A204.1 (cell line): Measurements from ENCODE around the gene ETV2.
"Not testable (repeated sequence)": the region's sequence is repeated elsewhere in the genome, so short reads cannot be mapped to it uniquely, and the experiment has no call there.

Experiments
- FAIRE-seq: peaks from 2 replicates; lab custom pipeline; 2012; peaks lifted over from hg19 to GRCh38; lab: Jason Lieb, UNC

The ETV2 gene

DNA sequence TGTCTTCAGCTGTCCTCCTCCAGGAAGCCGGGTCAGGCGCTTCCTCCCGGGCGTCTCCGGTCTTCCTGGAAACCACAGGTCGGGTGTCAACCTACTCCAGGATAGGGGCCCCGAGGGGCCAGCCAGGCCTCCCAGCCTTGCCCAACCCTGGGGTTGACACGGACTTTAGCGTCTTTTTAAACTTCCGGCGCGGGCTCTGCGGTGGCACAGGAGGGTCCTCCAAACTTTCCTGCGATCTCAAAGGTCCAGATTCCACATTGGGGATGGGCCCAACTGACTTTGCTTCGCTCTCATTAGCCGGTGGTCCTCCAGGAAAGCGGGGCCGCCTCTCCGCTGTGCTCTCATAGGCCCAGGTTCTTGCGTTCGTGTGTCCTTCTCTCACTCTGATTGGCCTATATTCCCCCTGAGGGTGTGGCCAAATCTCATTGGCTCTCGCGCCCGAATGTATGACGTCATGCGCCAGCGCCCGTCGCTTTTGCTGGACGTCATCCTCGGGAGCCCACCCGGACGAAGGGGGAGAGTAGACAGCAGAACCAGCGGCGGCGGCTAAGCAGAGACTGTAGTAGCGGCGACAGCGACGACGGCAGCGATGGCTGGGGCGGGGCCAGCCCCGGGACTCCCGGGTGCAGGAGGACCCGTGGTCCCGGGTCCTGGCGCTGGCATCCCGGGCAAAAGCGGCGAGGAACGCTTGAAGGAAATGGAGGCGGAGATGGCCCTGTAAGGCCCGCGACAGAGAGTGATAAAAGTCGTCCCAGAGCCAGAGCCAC, 12.8 kb upstream of the ETV2 start, which contains the start of gene RBM42:
TSS of gene RBM42 (plus strand) at position 472 of the 767 bp plus-strand sequence. CDS start at position 590, 118 bp downstream.
- FAIRE-seq, result peak; percentile 99

DNA sequence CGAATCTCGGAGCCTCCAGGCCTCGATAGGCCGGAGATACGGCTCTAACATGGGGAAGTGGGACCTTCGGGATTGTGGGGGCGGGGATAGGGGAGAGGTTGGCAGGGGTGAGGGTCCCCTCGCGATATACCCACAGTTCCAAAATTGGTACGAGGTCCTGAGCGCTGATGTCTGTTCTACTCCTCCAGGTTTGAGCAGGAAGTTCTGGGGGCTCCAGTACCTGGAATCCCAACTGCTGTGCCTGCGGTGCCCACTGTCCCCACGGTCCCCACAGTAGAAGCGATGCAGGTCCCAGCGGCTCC, 12.3 kb upstream of the ETV2 start:
- FAIRE-seq, result no peak

DNA sequence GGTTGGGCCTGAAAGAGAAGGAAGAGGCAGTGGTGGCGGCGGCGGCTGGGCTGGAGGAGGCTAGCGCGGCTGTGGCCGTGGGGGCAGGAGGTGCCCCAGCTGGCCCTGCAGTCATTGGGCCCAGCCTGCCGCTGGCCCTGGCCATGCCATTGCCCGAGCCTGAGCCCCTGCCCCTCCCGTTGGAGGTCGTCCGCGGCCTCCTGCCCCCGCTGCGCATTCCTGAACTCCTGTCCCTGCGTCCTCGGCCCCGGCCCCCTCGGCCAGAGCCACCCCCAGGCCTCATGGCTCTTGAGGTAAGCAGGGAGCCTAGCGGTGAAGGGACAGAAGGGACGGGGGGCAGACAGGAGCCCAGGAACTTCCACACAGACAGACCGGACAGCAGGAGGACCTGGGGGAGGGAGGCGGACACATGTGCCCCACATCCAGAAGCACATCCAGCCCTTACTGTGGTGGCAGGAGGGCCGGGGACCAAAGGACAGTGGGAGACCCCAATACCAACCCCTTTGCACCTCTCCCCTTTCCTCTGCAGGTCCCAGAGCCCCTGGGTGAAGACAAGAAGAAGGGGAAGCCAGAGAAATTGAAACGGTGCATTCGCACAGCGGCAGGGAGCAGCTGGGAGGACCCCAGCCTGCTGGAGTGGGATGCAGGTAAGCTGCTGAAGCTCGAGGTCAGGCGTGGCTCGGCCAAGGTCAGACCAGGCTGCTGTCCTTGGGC, 7.7 kb upstream of the ETV2 start:
- no peak for FAIRE-seq

DNA sequence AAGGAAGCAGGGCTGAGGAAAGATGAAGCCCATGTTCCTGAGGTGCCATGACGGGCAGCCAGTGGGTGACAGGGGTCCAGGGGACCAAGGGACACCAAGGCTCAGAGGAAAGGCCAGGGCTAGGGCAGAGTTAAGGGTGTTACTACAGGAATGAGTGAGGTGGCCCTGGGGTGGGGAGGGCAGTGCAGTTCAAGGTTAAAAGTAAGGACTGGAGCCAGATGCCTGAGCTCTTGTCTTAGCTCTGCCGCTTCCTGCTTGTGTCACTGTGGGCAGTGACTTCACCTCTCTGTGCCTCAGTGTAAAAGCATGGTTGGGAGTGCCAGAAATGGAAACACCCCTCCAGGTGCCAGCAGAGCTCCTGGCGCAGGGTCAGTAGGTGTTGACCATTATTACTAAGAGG, 4.9 kb upstream of the ETV2 start:
- no peak for FAIRE-seq

DNA sequence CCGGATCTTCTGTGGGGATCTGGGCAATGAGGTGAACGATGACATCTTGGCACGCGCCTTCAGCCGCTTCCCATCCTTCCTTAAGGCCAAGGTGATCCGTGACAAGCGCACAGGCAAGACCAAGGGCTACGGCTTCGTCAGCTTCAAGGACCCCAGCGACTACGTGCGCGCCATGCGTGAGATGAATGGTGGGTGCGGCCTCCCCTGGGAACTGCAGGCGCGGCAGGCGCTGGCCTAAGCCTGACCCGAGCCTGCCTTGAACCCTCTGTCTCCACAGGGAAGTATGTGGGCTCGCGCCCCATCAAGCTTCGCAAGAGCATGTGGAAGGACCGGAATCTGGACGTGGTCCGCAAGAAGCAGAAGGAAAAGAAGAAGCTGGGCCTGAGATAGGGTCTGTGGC, 4.4 kb upstream of the ETV2 start:
- FAIRE-seq, result no peak

DNA sequence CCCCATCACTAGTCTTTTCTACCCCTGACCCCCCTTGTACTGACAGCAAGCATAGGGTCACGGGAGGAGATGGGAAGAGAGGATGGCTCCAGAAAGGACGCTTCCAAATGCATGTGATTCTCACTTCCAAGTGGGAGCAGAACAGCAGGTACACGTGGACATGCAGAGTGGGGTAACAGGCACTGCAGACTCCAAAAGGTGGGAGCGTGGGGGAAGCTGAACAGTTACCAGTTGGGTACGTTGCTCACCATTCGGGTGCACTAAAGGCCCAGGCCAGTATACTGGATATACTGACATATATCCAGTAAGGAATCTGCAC, 2.3 kb upstream of the ETV2 start:
- FAIRE-seq, result no peak

DNA sequence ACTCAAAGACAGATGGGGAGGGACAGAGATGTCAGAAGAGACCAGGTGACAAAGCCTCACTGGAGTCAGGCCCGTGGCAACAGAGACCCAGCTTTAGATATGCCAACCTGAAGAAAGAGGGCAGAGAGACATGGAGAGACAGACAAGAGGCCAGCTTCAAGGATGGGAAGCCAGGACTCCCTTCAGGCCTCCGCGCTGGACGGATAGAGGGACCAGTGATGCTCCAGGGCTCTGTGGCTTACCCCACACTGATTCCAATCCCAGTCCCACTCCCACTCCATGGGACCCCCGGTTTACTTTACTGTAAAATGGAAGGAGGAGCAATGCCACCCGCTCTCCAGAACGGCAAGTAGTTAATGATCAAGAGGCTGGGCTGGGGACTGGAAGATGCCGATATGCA, 1.7 kb upstream of the ETV2 start:
- no peak for FAIRE-seq

DNA sequence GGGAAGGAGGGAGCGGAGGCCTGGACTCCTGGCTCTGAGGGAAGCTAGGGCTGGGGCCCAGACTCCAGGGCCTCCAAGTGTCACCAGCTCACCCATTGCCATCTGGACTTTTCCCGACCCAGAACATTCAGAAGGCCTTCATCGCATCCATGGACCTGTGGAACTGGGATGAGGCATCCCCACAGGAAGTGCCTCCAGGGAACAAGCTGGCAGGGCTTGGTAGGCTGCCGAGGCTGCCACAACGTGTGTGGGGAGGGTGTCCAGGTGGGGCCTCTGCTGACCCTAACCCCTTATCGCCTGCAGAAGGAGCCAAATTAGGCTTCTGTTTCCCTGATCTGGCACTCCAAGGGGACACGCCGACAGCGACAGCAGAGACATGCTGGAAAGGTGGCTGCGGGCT, 767 bp downstream of the ETV2 start:
- FAIRE-seq, result no peak

DNA sequence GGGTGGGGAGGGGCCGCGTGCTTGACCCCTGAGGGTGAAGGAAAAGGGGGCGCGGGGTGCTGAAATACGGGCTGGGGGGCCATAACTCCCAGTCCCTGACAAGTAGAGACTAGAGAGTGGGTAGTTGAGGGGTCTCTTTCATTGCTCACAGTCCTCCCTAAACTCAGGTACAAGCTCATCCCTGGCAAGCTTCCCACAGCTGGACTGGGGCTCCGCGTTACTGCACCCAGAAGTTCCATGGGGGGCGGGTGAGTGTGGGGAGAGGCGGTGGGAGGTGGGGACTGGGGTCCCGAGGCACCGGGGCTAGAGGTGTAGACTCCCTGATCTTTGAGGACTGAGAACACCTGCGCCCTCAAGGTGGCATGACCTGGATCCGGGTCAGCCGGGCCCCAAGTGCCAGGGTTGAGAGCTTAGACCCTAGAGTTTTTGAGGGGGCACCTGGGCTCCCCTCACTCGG, 1.3 kb downstream of the ETV2 start:
- FAIRE-seq, result no peak

DNA sequence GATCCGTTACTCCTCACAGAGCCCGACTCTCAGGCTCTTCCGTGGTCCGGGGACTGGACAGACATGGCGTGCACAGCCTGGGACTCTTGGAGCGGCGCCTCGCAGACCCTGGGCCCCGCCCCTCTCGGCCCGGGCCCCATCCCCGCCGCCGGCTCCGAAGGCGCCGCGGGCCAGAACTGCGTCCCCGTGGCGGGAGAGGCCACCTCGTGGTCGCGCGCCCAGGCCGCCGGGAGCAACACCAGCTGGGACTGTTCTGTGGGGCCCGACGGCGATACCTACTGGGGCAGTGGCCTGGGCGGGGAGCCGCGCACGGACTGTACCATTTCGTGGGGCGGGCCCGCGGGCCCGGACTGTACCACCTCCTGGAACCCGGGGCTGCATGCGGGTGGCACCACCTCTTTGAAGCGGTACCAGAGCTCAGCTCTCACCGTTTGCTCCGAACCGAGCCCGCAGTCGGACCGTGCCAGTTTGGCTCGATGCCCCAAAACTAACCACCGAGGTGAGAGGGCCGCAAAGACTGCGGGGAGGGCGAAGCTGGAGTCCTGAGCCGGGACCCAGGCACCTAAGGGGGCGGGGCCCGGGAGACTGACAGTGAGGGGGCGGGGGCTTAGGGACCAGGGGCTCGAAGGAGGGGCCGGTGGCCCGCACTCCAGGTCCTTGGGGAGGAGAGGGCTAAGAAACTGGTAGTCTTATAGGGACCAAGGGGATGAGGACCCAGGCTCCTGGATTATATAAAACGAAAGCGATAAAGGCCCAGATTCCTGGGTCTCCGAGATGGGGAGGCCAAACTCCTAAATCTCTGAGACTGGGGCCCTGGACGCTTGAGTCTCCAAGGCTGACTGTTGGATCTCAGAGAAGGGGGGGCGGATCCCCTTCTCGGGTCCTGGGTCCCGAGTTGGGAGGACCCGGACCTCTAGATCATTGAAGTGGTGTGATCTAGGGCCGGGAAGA, 2.0 kb downstream of the ETV2 start:
- no peak for FAIRE-seq

DNA sequence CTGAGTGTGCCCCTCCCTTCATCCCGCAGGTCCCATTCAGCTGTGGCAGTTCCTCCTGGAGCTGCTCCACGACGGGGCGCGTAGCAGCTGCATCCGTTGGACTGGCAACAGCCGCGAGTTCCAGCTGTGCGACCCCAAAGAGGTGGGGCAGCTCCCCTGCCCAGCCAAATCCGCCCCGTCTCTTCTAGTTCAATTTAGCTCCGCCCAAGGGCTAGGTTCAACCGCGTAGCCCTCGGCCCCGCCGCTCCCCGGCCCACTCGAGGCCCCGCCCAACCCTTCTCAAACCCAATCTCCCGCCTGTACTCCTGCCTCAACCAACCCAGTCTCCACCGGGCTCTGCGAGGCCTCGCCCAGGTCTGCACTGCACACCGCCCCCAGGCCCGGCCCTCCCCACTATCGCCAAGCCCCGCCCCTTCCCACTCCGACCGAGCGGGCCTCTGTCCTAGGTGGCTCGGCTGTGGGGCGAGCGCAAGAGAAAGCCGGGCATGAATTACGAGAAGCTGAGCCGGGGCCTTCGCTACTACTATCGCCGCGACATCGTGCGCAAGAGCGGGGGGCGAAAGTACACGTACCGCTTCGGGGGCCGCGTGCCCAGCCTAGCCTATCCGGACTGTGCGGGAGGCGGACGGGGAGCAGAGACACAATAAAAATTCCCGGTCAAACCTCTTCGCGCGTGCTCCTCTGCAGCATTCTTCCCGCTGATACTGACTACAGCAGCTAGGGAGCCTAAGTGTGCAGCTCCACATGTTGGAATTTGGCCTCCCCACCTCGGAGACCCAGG, 2.9 kb downstream of the ETV2 start:
- FAIRE-seq, result peak; percentile 96

DNA sequence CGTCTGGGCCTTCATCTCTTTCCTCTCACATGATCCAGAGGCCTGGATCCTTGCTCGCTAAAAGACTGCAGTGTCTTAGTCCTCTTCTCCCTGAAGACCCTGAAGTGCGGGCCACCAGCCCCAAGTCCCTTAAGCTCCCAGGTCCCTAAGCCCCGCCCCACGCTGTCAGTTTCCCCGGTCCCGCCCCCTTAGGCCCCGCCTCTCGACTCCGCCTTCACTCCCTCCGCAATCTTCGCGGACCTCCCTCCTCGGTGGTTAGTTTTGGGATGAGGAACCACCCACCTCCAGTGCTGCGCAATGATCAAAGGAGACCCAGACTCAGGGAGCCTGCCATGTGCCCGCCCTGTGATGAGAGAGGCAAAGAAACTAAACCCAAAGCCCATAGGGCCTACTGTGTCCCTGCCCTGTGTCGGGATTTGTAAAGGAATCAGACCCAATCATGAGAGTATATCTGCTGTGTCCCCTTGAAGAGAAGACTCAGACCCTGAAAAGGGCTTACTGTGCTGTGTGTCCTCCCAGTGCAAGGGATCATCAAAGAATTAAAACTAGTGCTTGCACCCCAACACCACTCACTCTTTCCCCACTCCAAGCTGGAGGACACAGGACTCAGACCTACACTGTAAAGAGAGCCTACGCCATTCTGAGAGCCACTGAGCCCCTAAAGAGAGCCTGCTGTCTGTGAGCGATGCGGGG, 3.6 kb downstream of the ETV2 start:
- no peak for FAIRE-seq

DNA sequence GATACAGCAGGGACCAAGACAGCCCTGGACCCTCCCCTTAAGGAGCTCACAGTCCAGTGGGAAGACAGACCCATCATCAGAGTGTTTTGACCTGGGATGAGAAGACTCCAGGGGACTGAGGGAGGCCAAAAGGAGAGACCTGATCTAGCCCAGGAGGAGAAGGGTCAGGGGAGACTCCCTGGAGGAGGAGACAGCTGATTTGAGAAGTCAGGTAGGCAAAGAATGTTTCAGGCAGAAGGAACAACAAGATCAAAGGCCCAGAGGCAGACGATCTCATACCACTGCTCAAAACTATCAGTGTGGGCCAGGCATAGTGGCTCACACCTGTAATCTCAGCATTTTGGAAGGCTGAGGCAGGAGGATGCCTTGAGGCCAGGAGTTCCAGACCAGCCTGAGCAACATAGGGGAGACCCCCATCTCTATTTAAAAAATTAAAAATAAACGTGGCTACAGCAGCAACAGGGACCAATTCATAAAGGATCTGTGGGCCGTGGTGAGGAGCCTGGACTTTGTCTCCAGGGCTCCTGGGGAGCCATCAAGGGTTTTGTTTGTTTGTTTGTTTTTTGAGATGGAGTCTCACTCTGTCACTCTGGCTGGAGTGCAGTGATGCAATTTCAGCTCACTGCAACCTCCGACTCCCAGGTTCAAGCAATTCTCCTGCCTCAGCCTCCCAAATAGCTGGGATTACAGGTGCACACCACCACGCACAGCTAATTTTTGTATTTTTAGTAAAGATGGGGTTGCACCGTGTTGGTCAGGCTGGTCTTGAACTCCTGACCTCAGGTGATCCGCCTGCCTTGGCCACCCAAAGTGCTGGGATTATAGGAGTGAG, 4.4 kb downstream of the ETV2 start:
- no peak for FAIRE-seq

DNA sequence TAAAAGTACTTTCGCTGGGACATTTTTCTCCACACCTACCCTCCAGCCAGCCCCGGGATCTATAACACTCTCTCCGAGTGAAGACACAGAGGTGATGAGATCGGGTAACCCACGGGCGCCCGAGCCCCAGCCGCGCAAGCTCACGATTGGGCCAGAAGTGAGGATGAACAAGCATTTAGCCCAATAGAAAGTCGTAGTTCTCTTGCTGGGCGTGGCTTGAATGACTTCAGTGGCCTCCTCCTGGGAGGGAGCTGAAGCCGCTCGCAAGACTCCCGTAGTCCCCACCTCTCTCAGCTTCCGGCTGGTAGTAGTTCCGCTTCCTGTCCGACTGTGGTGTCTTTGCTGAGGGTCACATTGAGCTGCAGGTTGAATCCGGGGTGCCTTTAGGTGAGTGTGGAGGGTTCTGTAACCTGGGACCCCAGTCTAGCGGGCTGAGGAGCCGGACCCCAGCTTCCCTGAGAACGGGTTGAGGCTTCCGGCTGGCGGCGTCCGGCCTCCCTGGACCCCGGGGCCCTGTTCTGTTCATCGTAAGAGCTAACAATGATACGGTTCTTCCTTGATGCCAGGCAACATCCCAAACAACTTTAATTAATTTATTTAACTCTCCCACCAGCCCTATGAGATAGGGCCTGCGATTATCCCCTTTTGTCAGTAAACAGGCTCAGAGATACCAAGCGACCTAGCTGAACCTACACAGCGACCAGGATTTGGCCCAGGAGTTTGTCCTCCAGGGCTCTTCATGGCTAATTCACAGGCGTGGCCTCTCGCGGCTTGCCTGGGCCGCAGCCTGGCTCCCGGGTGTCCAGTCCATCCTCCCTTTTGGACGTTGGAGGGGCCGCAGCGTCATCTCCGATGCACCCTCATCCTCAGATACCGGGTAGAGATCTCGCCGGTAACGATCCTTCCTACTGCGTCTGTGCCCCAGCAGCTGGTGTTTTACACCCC, 6.7 kb downstream of the ETV2 start, which contains the start of gene COX6B1:
TSS of gene COX6B1 (plus strand) at position 307 of the 945 bp plus-strand sequence. CDS start 2,921 bp downstream, outside the sequence.
- peak; percentile 98 for FAIRE-seq

DNA sequence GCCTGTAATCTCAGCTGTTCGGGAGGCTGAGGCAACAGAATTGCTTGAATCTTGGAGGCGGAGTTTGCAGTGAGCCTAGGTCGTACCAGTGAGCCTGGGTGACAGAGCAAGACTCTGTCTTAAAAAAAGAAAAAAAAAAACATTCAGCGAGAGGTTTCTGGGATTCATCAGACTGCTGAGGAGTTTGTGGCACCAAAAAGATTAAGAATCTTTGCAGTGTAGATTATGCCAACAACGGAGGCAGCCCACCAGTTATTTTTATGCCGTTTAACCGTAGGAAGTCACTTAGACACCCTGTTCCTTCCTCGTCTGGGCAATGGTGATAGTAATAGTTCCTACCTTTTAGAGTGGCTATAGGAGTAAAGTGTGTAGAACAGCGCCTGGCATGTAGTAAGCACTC, 9.0 kb downstream of the ETV2 start:
- no peak for FAIRE-seq

DNA sequence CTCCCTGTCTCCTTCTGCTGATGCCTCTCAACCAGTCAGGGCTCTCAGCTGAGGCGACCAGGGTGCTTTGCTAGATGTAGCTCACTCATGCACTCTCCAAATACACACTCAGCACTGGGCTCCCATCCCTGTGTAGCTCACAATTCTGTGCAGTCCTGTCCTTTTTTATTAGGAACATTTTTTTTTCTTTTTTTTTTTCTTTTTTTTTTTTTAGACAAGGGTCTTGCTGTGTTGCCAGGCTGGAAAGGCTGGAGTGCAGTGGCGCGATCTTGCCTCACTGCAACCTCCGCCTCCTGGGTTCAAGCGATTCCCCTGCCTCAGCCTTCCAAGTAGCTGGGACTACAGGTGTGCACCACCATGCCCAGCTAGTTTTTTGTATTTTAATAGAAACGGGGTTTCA, 13.3 kb downstream of the ETV2 start:
- not testable (repeated sequence) for FAIRE-seq

DNA sequence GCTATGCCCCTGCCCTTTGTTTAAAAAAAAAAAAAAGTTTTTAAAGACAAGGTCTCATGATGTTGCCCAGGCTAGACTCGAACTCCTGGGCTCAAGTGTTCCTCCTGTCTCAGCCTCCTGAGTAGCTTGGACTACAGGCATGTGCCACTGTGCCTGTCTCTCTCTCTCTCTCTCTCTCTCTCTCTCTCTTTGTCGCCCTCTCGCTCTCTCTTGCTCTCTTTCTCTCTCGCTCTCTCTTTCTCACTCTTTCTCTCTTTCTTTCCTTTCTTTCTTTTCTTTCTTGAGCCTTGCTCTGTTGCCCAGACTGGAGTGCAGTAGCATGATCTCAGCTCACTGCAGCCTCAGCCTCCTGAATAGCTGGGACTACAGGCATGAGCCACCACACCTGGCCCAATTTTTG, 14.1 kb downstream of the ETV2 start:
- no peak for FAIRE-seq

DNA sequence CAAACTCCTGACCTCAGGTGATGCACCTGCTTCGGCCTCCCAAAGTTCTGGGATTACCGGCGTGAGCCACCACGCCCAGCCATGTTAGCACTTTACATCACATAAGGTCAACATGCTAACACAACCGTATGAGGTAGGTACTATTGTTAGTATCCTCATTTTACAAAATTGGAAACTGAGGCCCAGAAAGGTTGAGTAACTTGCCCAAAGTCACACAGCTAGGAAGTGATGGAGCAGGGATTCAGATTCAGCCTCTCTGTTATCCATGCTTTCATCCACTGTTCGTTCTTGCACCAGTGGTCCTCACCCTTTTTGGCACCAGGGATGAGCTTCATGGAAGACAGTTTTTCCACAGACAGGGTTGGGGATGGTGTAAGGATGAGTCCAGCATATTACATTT, 15.2 kb downstream of the ETV2 start:
- no peak for FAIRE-seq
